GM21390 (cell line): ENCODE measurements around the gene FAM120AOS.
A peak's percentile ranks its signal among the peaks of the same experiment; 100 is the strongest.

Experiments used
- ATAC-seq: cut with Tn5 transposase; IDR thresholded peaks from one replicate; pipeline ENCODE4 v1.9.1; 2021; ENCODE audit not compliant: unreplicated experiment

FAM120AOS gene

DNA sequence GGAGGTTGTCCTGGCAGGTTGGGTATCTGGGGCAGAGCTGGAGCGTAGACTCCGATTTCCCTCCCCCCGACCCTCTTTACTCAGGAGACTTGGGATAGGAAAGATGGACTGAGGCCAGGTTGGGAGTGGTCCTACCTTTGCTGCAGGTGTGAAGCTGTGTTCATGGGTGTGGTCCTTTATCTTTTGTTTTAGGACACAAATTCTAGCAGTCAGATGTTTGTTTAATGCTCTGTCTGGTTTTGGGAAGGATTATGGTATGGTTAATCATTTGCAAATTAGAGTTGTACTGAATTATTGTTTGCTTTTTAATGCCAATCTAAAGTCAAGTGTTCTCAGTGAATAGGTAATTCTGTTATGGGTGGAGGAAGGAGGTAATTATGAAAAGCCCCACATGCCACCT is 14.1 kb upstream of the FAM120AOS start:
- no peak for ATAC-seq

DNA sequence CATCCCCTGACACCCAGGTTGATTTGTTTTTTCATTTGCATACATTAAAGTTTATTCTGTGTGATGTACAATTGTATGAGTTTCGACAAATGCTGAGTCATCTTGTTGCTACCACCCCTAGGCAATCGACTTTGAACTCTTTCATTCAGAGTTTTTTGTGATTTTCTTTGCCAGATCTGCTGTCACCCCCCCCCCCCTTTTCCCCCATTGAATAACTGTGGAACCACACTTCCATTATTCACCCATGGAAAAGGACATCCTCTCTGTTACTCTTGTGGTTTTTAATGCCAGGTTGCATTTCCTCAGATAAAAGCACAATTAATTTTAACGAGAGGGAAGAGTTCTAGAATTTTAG is 13.7 kb upstream of the FAM120AOS start:
- ATAC-seq, result no peak

DNA sequence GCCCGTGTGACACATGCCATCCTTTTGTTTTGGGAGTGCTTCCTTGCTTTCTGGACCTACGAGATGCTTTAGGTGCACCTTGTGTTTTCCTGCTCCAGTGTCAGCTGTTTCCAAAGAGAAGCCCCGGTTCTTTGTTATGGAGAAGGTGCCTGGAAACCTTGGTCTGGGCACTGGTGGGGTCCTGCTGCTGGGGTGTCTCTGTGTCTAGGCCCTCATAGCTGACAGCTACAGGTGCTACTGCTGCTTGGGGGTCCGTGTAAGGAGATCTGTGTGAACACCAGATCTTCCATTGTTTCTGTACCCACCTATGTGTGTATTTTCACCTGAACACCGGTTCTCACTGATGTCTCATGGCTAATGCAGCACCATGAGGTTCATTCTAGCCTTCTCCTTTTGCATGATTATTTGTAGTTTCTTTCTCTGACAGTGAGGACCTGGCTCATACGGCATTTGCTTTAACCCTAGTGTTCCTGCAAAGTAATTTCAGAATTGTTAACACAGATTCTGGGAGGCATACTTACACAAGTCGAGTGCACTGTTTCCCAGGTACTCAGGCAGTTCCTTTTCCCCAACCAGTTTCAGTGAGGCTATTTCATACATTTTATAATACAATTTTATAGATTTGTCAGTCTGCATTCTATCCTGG is 13.2 kb upstream of the FAM120AOS start:
- ATAC-seq, result no peak

DNA sequence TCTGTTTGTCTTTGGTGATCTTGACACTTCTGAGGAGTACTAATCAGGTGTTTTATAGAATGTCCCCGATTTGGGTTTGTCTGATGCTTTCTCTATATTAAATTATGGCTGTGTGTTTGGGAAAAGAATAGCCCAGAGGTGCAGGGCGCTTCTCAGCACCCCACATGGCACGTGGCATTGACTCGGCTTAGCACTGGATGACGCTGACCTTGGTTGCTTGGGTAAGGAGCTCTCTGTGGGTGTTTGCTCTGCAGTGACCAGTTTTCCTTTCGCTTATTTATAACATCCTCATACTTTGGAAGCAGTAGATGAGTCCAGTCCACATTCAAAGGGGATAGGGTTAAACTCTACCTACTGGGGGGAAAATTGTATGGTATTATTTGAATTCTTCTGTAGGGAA is 12.5 kb upstream of the FAM120AOS start:
- ATAC-seq, result no peak

DNA sequence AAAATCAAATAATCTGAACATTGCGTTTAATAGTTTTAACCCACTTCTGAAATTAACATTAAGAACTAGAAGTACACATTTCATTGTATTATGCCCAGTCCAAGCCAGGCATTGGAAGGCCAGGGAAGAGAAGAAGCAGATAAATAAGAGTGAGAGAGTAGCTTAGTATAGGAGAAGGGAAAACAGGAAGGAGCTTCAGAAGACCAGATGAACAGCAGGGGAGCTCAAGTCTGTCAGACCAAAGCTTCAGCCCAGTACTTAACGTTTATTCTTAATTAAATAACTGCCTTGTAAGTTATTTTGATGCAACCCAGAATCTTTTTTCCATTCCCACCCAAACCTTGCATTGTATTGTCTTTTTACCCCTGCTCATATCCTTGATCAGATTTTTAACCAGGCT is 11.5 kb upstream of the FAM120AOS start:
- ATAC-seq, result no peak

DNA sequence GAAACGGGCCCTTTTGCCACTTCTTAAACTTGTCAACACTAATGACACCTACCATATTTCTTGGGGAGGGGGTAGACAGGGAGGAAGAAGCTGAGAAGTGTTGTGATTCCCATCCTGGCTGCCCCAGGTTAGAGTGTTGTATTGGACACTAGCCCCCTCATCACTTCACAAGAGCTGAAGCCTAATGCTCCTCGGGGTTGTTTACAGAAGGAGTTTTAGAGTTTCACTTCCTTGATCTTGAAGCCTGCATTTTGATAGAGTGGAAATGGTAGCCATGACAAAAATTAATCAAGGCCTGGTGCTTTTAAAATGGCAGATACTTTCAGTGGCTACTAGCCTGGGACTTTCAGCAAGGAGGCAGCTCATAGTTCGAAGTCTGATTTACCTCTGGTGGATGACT is 11.0 kb upstream of the FAM120AOS start:
- ATAC-seq, result no peak

DNA sequence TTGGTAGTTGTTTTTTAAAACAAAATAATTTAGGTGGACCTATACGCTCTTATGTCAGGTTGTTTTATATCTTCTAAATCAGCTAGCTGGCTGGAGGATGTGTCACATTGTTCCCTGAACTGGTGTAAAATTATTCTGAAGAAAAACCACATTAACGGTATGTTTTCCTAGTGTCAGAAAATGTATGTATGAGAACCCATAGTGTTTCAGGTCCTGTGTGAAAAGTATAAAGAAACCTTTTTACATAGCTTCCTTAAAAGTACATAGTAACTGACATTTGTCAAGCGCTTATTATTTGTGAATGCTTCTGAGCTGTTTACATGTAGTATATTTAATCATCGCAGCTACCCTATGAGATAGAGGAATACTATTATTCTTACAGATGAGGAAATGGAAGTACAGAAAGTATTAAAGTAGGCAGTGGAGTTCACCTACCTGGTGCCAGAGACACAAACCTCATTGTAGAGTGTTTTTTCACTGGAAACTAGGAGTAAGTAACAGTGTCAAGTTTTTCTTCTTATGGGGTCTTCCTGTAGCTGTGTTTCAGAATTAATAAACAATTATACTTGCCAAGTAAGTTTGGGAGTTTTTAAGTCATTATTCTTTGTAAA is 10.4 kb upstream of the FAM120AOS start:
- ATAC-seq, result no peak

DNA sequence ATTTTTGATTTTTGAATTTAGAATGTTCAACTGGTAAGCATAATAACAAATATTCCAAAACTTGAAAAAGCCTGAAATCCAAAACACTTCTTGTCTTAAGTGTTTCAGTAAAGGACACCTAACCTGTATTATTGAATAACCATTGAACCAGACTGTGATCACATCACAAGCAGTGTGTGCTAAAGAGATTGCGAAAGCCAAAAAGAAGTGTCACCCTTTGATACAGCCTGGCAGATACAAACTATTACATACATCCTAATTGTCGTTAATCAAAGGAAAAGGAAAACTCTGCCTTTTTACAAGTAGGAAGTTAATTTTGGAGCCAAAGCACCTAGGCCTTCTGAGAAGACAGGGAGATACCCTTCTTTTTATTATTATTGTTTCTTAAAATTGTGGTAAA is 8.4 kb upstream of the FAM120AOS start:
- no peak for ATAC-seq

DNA sequence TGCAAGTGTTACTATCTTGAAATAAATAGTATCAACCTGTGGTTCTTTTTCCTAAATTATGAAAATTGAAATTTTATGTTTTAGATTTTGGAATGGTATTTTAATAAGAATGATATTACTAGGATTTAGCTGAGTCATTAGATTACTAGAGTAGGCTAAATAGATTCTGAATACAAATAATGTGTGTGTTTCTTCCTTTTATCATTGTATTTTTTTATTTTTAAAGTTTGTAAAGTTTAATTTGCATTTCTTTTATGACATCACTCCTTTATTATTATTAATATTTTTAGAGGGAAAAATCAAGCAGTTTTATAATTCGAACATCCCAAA is 8.0 kb upstream of the FAM120AOS start:
- ATAC-seq, result no peak

DNA sequence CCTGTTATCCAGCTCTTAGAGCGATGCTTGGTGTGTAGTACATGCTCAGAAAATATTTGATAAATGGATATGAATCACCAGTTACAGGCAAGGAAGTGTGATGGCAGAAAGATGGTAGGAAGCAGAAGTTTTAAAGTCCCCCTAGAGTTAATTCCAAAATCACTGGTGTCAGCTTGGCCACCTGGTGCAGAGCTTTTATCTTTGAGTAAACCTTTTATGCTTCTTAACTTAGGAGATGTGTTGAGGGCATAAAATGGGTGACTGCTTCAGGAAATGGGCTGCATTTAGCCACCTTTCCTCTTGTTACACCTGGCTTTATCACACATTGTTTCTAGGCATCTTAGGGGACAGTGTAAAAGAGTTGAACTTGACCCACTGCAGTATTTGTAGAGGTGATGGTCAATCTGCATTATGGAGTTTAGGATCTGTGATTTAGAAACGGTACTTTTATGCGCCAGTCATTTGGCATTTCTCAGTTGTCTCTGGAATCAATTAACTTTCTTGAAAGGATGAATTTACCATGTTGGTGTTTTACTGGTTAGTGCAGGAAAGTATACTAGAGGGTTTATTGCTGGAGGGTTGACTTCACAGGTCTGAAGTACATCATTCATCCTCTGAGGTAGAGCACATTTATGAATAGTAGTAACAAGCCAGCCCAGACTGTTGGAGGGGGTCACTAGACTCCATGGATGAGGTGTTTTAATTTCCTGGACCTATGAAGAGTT is 7.5 kb upstream of the FAM120AOS start:
- ATAC-seq, result no peak

DNA sequence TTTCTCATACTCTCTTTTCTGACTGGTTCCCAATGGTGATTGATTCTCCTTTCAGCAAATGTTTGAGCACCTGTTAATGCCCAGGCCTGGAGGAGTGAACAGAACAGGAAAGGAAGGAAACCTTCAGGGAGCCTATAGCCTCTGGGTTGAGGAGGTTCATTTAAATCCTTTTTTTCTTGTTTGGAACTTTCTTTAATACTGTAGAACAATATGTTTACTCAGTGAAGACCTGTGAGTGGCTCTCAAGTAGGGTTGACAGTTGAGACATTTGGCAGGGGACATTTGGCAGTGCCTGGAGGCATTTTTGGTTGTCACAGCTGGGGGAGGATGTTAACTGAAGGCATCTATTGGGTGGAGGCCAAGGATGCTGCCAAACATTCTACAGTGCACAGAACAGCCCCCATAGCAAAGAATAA is 6.1 kb upstream of the FAM120AOS start:
- ATAC-seq, result no peak

DNA sequence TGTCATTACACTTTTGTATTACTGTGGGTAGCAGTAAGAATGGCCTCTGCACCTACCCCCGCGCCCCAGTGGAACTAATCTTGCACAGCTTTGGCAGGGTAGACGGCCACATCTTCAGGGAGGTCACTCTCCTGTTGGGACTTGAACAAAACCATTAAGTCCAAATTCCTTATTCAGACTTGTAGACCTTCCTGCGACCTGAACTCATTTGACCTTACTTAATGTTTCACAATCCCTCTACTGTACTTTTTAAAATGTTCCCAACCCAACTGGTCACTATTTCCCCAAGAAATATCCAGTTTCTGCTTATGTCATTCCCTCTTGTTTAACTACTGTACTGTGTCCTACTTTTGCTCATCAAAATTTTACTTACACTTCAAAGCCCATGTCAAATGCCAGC is 5.3 kb upstream of the FAM120AOS start:
- no peak for ATAC-seq

DNA sequence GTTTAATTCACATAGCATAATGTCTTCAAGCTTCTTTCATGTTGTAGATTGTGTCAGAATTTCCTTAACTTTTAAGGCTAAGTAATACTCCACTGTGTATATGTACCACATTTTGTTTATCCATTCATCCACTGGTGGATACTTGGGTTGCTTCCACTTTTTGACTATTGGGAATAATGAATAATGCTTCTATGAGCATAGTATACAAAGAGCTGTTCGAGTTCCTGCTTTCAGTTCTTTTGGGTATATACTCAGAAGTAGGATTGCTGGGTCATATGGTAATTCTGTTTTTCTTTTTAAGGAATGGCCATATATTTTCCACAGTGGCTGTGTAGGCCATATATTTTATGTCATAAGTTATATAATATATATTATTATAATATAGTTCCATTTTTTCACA is 3.6 kb upstream of the FAM120AOS start:
- ATAC-seq, result no peak

DNA sequence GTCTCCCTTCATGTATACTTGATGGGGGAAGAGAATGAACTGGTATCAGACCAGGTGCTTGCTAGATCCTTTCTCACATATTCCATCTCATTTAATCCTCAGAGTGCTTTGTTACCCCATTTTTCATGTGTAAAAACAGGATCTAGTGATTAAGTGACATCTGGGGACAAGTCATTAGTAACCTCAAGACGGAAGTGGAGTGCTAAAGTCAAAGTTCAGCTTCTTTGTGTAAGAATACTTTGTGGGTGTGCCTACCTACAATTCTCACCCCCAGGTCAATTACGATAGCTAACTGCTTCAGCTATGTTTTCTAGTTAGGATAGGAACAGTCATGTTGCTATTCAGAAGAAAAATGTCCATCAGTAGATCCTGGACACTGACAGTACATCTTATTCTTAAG is 3.1 kb upstream of the FAM120AOS start:
- ATAC-seq, result no peak

DNA sequence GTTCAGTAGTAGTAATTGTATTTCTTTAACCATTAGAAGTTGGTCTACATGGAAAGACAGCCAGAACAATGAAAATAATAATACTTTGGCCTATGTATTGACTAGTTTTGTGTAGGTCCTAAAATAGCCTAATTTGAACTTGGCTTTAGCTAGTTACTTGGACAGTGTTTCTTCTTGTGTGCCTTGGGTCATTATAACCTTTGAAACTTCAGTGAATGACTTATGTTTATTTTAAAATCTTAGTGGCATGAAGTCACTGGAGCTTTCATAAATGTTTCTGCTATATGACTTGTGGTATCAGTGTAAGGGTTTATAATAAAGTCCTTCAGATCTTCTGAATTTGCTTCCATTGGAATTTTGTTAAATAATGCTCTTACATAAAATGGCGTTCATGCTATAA is 2.6 kb upstream of the FAM120AOS start:
- ATAC-seq, result no peak

DNA sequence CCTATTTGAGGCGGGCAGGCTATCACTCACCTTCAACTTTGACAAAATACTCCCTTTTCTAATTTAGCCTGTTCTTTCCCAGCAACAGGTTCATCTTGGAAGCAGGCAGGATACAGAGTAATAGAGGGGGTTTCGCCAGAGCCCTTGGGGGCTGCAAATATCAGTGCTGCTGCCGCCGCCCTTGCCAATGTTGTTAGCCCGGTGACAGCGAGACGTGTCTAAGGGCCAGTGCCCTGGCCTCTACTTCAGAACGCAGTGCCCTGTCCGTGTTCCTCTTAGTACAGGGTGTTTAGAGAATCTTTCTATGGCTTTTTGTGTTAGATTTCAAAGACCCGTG is 703 bp downstream of the FAM120AOS start:
- ATAC-seq, result no peak

DNA sequence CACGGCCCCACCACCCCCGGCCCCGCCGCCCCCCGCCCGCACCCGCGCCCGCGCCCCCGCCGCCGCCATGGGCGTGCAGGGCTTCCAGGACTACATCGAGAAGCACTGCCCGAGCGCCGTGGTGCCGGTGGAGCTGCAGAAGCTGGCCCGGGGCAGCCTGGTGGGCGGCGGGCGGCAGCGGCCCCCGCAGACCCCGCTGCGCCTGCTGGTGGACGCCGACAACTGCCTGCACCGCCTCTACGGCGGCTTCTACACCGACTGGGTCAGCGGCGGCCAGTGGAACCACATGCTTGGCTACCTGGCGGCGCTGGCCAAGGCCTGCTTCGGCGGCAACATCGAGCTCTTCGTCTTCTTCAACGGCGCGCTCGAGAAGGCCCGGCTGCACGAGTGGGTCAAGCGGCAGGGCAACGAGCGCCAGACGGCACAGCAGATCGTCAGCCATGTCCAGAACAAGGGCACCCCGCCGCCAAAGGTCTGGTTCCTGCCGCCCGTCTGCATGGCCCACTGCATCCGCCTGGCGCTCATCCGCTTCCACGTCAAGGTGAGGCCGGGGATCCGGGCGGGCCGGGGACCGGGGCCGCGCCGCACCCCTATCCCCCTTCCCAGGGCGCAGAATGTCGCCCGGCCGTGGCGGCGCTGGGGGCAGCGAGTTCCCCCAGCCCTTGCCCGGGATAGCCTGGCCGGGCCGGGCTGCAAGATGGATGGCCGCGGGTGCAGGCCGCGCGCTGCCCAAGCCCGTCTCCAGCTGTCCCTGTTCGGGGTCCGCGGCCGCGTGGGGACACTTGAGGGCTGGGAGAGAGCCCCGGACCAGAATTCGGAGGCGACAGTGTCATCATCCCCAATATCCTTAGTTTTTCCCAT is 1.3 kb downstream of the FAM120AOS start:
- no peak for ATAC-seq

DNA sequence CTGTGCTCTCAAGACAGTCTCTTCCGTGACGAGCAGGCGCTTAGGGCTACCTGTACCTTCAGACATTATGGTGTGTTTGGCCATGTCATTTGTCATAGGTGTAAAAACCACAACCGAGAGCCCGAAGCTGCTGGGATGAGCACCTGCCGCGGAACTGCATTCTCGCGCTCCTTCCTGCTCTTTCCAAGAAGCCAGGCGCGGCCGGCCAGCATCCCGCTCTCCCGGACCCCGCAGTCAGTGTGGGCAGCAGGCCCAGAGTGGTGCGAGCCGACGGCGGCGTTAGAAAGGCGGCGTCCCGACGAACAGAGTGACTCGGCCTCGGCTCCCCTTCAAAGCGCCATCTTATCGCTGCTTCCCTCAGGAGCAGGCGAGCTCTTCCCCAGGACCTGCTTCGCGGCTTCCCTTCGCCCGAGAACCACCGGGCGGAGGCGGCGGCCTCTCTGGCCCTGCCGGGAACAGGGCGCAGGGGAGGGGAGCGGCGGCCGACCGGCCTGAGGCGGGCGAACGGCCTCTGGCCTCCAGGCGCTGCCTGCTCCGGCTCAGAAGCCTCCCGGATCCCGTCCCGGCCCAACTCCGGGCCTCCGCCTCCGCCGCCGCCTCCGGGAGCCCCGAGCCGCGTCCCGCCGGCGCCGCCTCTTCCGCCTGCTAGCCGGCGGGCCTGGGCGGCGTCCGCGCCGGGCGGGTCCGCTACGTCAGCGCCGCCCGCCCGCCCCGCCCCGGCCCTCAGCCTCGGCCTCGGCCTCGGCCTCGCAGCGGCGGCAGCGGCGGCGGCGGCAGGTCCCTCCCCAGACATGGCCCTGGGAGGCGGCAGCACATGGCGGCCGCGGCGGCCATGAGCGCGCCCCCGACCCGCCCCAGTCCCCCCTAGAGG is 2.2 kb downstream of the FAM120AOS start, which contains the start of gene FAM120A:
TSS of gene FAM120A (plus strand) at position 741 of the 871 bp plus-strand sequence. CDS start 231 bp downstream, outside the sequence.
- peak; percentile 58 for ATAC-seq

DNA sequence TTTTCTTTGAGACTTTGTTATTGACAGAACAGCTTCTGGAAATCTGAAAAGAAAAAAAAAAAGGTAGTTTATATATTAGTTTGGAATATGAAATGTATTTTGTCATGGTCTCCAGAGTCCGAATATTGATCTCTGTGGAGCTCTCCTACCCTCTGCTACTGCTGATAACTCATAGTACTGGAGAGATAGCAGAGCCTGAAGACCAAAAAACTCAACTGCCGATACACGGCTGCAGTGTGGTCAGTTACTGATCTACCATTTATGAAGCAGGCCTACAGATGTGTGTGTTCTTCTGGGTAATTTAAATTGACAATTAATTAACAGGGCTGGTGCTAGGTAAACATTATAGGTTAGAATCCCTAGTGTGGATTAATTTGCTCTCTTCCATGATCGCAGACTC is 5.7 kb downstream of the FAM120AOS start:
- ATAC-seq, result no peak

DNA sequence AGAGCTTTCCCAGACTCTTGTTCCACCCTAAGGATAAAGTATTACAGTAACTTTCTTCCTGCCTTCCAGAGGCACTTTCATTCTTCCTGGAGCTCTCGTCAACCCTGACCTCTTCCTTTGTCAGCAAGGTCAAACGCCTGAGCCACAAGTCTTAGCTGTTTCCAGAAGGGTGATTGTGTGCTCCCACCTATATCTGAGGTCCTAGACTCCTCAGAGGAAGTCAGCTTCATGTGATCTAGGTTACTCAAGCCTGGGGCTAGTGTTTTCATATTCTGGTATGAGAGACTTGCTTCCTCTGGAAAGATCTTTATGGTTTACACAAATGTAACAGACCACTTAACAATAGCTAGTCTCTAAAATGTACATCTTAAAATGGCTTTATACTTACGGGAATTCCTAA is 7.3 kb downstream of the FAM120AOS start:
- ATAC-seq, result no peak
